GM19397 (cell line): ENCODE measurements around the gene ZNF638.
"Not testable (repeated sequence)": the region's sequence is repeated elsewhere in the genome, so short reads cannot be mapped to it uniquely, and the experiment has no call there.

Source experiments
- ATAC-seq: cut with Tn5 transposase; IDR thresholded peaks from one replicate; pipeline ENCODE4 v1.9.1; 2021; ENCODE audit warnings: mild to moderate bottlenecking, moderate library complexity; ENCODE audit not compliant: unreplicated experiment

Gene ZNF638

GRCh38 chr2:71331581-71332434, at the start of gene ZNF638:
ZNF638 (plus strand) TSS chr2:71331782; CDS start chr2:71348955, 17,173 bp downstream.
- ATAC-seq = peak; percentile 97

- no peak for ATAC-seq
Measured at GRCh38 chr2:71281950-71282349, 49.6 kb upstream of the ZNF638 start.

GRCh38 chr2:71282493-71282892, 49.1 kb upstream of the ZNF638 start:
- no peak for ATAC-seq

- no peak for ATAC-seq
Measured at GRCh38 chr2:71283131-71283530, 48.5 kb upstream of the ZNF638 start.

- no peak for ATAC-seq
Measured at GRCh38 chr2:71285706-71286105, 45.9 kb upstream of the ZNF638 start.

- no peak for ATAC-seq
Measured at GRCh38 chr2:71291398-71291797, 40.2 kb upstream of the ZNF638 start.

GRCh38 chr2:71292159-71292558, 39.4 kb upstream of the ZNF638 start:
- ATAC-seq = no peak

- no peak for ATAC-seq
Measured at GRCh38 chr2:71298914-71299313, 32.7 kb upstream of the ZNF638 start.

GRCh38 chr2:71299507-71299906, 32.1 kb upstream of the ZNF638 start:
- no peak for ATAC-seq

GRCh38 chr2:71303849-71304248, 27.7 kb upstream of the ZNF638 start:
- ATAC-seq = no peak

GRCh38 chr2:71306762-71307161, 24.8 kb upstream of the ZNF638 start:
- no peak for ATAC-seq

GRCh38 chr2:71313016-71313766, 18.4 kb upstream of the ZNF638 start:
- ATAC-seq = no peak

GRCh38 chr2:71317060-71317459, 14.5 kb upstream of the ZNF638 start:
- ATAC-seq = no peak

- ATAC-seq = not testable (repeated sequence)
Measured at GRCh38 chr2:71317900-71318299, 13.7 kb upstream of the ZNF638 start.

GRCh38 chr2:71323386-71323785, 8.2 kb upstream of the ZNF638 start:
- no peak for ATAC-seq

- no peak for ATAC-seq
Measured at GRCh38 chr2:71326968-71327367, 4.6 kb upstream of the ZNF638 start.

- no peak for ATAC-seq
Measured at GRCh38 chr2:71327916-71328315, 3.7 kb upstream of the ZNF638 start.

GRCh38 chr2:71330155-71330554, 1.4 kb upstream of the ZNF638 start:
- no peak for ATAC-seq

GRCh38 chr2:71330585-71331330, 824 bp upstream of the ZNF638 start:
- no peak for ATAC-seq

GRCh38 chr2:71331331-71331580, 326 bp upstream of the ZNF638 start:
- peak; percentile 2 for ATAC-seq

- ATAC-seq = no peak
Measured at GRCh38 chr2:71332435-71332796, 834 bp downstream of the ZNF638 start.

GRCh38 chr2:71333619-71334018, 2.0 kb downstream of the ZNF638 start:
- ATAC-seq = no peak
